Endodermal cell (in vitro differentiated cells): ENCODE measurements around the gene NCAM2. TPM values are rescaled to one million over a fixed set of nuclear protein-coding genes. Genes with fewer than 3 reads are reported as not detected.

Source experiments
- DNase-seq: peaks from one replicate; pipeline ENCODE4 v3.0.0-alpha.2; 2017
- H3K27ac ChIP-seq: 2 replicates; pipeline ENCODE4 v1.5.1; 2013; ENCODE audit warnings: mild to moderate bottlenecking, low read depth, low read length, moderate library complexity
- H3K27me3 ChIP-seq: 2 replicates; pipeline ENCODE4 v1.6.1; 2013; ENCODE audit warnings: mild to moderate bottlenecking, low read length, moderate library complexity; ENCODE audit not compliant: insufficient read depth, control insufficient read depth, poor library complexity, severe bottlenecking
- H3K36me3 ChIP-seq: 2 replicates; pipeline ENCODE4 v1.7.0; 2013; ENCODE audit warnings: mild to moderate bottlenecking, low read length, moderate library complexity; ENCODE audit not compliant: control insufficient read depth, insufficient read depth
- H3K4me1 ChIP-seq: one replicate; pipeline ENCODE4 v1.7.0; 2013; ENCODE audit warnings: low read length; ENCODE audit not compliant: control insufficient read depth, insufficient read depth
- H3K4me3 ChIP-seq: 2 replicates; pipeline ENCODE4 v1.5.1; 2013; ENCODE audit warnings: mild to moderate bottlenecking, low read length, moderate library complexity
- H3K9ac ChIP-seq: 2 replicates; pipeline ENCODE4 v1.6.1; 2013; ENCODE audit warnings: mild to moderate bottlenecking, low read length, moderate library complexity; ENCODE audit not compliant: poor library complexity, severe bottlenecking; ENCODE audit errors: extremely low read depth
- H3K9me3 ChIP-seq: 2 replicates; pipeline ENCODE4 v1.6.1; 2013; ENCODE audit warnings: mild to moderate bottlenecking, low read length, moderate library complexity; ENCODE audit not compliant: control insufficient read depth
- H3K27ac Mint-ChIP-seq: 2 replicates; pipeline ENCODE4 v1.8.0; 2020; ENCODE audit warnings: mixed read lengths
- H3K27me3 Mint-ChIP-seq: 2 replicates; pipeline ENCODE4 v1.8.0; 2021; ENCODE audit warnings: mild to moderate bottlenecking, mixed read lengths; ENCODE audit not compliant: insufficient read depth
- H3K36me3 Mint-ChIP-seq: 2 replicates; pipeline ENCODE4 v1.8.0; 2020; ENCODE audit warnings: low read depth, mixed read lengths
- H3K4me1 Mint-ChIP-seq: 2 replicates; pipeline ENCODE4 v1.8.0; 2020; ENCODE audit warnings: mixed read lengths
- H3K4me3 Mint-ChIP-seq: 2 replicates; pipeline ENCODE4 v1.8.0; 2020; ENCODE audit warnings: mild to moderate bottlenecking, moderate library complexity, mixed read lengths
- H3K9me3 Mint-ChIP-seq: 2 replicates; pipeline ENCODE4 v1.8.0; 2020; ENCODE audit warnings: mild to moderate bottlenecking, mixed read lengths
- WGBS, 2 experiments: methylation state at CpG; one replicate each; pipeline versions ENCODE4 v1.1.5 to v1.1.7; 2013; ENCODE audit warnings: missing lambda C conversion rate in 2 of 2, mixed read lengths in 1 of 2; ENCODE audit not compliant: insufficient coverage in 1 of 2, insufficient read length in 1 of 2; 5-methylcytosine and 5-hydroxymethylcytosine counted together
- total RNA-seq, 2 donors: library from RNA; stranded (reverse); fragmentation: NEBNext Ultra II Directional in 1 of 2; extraction: Animal tissue kit (Norgen Biotek cat#: 25700) in 1 of 2; gene quantifications; 2 replicates in 1 of 2; 3 replicates in 1 of 2; pipeline ENCODE4 v1.2.1, GENCODE V29; 2021
- TF ChIP-seq, protein P1 (sequence below): fragments of 200-600 bp; sonication (generic); conservative IDR thresholded peaks from 2 replicates; pipeline ENCODE4 v1.5.0; 2021; ENCODE audit warnings: antibody characterized with exemption, mild to moderate bottlenecking

The NCAM2 gene
- total RNA-seq, 2 donors from 2014 or later, result 0.46 to 0.69 TPM

DNA sequence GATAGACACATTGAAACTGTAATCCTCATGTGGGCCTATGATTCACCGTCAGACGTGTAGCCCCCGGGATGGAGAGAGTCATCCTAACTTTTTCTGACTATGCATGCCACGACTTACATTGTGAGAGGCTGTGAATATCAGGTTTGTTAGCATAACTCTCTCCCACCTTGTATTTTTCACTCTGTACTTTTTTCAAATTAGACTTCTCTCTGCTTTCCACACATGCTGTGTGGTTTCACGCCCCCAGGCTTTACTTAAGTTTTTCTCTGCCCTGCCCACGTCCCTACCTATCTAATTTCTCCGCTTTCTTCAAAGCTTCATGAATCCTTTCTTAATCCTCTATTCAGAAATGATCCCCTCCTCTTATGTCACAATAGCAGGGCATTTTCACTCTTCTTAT is 3.4 kb upstream of the NCAM2 start:
- H3K4me3 Mint-ChIP-seq, result no peak overlapping the region
- H3K27me3 Mint-ChIP-seq, result peaks cover 56% of the 10 kb centered on the region
- 89 to 96% methylated on average over 3 to 7 of the region's 7 CpGs for WGBS, 2 experiments

DNA sequence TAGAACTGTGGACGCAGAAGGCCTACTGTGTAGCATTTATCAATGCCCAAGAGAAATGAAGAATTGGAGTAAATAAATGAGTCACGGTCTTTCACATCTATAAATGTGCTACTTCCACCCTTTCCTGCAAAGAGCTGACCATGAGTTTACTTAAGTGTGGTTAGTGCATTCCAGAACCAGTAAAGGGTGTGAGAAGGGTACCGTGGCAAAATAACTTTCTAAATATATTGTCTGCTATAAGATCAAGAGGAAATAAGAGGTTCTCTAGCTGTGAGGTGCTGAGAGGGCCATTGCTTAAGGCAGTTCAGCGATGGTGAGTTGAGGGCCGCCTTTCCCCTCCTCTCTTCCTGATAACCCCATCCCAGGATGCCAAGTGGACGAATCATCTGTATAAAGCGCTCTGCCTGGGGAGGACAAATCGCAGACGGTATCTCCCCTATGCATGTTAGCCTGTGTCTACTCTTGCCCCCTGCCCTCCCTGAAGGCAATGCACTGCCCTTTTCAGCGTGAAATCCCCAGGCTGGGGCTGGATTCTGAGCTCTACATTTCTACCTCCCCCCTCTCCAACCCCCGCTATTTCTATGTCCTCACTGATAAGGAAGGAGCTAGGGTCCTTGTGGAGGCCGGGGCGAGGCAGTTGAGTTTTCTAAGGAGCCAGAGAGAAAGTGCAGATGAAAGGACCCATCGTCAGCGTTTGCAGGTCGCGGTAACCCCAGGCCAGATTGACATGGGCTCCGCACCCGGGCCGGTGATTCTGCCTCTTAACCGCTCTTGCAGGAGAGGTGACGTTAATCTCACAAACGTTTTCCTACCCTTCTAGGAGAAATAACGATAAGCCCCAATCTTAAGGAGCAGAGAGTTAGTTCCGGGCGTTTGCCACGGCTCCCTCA is 1.5 kb upstream of the NCAM2 start:
- Histone ChIP-seq H3K4me3 (peak overlapping the region; percentile 79), H3K27ac (no peak overlapping the region), H3K27me3 (peaks cover 45% of the 10 kb centered on the region), H3K36me3 (no peaks in the 10 kb centered on the region), H3K9me3 (no peaks in the 10 kb centered on the region), H3K9ac (no peak overlapping the region), H3K4me1 (no peaks in the 10 kb centered on the region)
- no peak overlapping the region for H3K27ac Mint-ChIP-seq
- WGBS, 2 experiments, result 20 to 29% methylated on average over 5 to 27 of the region's 27 CpGs
- H3K27me3 Mint-ChIP-seq, result peaks cover 56% of the 10 kb centered on the region
- H3K9me3 Mint-ChIP-seq, result no peaks in the 10 kb centered on the region
- peak; percentile 61 for DNase-seq
- no peaks in the 10 kb centered on the region for H3K36me3 Mint-ChIP-seq
- peaks cover 10% of the 10 kb centered on the region for H3K4me1 Mint-ChIP-seq
- H3K4me3 Mint-ChIP-seq, result peak overlapping the region; percentile 58
- TF ChIP-seq, protein P1, sequence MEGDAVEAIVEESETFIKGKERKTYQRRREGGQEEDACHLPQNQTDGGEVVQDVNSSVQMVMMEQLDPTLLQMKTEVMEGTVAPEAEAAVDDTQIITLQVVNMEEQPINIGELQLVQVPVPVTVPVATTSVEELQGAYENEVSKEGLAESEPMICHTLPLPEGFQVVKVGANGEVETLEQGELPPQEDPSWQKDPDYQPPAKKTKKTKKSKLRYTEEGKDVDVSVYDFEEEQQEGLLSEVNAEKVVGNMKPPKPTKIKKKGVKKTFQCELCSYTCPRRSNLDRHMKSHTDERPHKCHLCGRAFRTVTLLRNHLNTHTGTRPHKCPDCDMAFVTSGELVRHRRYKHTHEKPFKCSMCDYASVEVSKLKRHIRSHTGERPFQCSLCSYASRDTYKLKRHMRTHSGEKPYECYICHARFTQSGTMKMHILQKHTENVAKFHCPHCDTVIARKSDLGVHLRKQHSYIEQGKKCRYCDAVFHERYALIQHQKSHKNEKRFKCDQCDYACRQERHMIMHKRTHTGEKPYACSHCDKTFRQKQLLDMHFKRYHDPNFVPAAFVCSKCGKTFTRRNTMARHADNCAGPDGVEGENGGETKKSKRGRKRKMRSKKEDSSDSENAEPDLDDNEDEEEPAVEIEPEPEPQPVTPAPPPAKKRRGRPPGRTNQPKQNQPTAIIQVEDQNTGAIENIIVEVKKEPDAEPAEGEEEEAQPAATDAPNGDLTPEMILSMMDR, result no peak

More for the DNA sequence above, 3.4 kb upstream of the NCAM2 start:
- no peak for DNase-seq
- Mint-ChIP-seq H3K36me3 (no peaks in the 10 kb centered on the region), H3K27ac (no peak overlapping the region), H3K4me1 (peaks cover 10% of the 10 kb centered on the region), H3K9me3 (no peaks in the 10 kb centered on the region)
- H3K4me3 ChIP-seq, result no peak overlapping the region
- TF ChIP-seq, protein P1, result no peak
- H3K36me3 ChIP-seq, result no peaks in the 10 kb centered on the region
- H3K9me3 ChIP-seq, result no peaks in the 10 kb centered on the region
- peaks cover 45% of the 10 kb centered on the region for H3K27me3 ChIP-seq
- H3K4me1 ChIP-seq, result no peaks in the 10 kb centered on the region
- no peak overlapping the region for H3K9ac ChIP-seq
- no peak overlapping the region for H3K27ac ChIP-seq

DNA sequence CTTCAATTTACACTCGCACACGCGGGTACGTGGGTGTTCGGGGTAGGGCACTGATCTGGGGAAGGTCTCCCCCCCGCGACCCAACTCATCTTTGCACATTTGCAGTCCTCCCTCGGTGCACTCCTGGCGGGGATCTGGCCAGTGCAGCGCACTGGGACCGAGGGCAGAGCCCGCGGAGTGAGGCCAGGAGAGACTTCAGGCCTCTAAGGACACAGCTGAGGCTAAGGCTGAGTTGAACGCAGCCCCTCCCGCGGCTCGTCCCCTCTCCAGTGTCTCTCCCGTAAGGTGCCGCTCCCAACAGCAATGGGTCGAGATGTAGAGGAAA is 936 bp upstream of the NCAM2 start:
- Histone ChIP-seq H3K4me1 (no peaks in the 10 kb centered on the region), H3K27ac (no peak overlapping the region), H3K36me3 (no peaks in the 10 kb centered on the region), H3K9me3 (no peaks in the 10 kb centered on the region), H3K9ac (no peak overlapping the region), H3K27me3 (peaks cover 45% of the 10 kb centered on the region), H3K4me3 (peak overlapping the region; percentile 79)
- WGBS, 2 experiments, result 4% methylated on average over 4 to 20 of the region's 20 CpGs
- H3K9me3 Mint-ChIP-seq, result no peaks in the 10 kb centered on the region
- H3K36me3 Mint-ChIP-seq, result no peaks in the 10 kb centered on the region
- DNase-seq, result no peak
- TF ChIP-seq, protein P1, result no peak
- no peak overlapping the region for H3K27ac Mint-ChIP-seq
- H3K4me1 Mint-ChIP-seq, result peaks cover 10% of the 10 kb centered on the region
- peak overlapping the region; percentile 58 for H3K4me3 Mint-ChIP-seq
- H3K27me3 Mint-ChIP-seq, result peaks cover 56% of the 10 kb centered on the region
